ENCODE measurements around the gene MLH1. TPM values are rescaled to one million over a fixed set of nuclear protein-coding genes. Genes with fewer than 3 reads are reported as not detected.
"Not testable (repeated sequence)": the region's sequence is repeated elsewhere in the genome, so short reads cannot be mapped to it uniquely, and the experiment has no call there.

Gene MLH1
- total RNA-seq = 10 to 100 TPM; 17.4 to 53.3 (median 47.6) TPM

DNA sequence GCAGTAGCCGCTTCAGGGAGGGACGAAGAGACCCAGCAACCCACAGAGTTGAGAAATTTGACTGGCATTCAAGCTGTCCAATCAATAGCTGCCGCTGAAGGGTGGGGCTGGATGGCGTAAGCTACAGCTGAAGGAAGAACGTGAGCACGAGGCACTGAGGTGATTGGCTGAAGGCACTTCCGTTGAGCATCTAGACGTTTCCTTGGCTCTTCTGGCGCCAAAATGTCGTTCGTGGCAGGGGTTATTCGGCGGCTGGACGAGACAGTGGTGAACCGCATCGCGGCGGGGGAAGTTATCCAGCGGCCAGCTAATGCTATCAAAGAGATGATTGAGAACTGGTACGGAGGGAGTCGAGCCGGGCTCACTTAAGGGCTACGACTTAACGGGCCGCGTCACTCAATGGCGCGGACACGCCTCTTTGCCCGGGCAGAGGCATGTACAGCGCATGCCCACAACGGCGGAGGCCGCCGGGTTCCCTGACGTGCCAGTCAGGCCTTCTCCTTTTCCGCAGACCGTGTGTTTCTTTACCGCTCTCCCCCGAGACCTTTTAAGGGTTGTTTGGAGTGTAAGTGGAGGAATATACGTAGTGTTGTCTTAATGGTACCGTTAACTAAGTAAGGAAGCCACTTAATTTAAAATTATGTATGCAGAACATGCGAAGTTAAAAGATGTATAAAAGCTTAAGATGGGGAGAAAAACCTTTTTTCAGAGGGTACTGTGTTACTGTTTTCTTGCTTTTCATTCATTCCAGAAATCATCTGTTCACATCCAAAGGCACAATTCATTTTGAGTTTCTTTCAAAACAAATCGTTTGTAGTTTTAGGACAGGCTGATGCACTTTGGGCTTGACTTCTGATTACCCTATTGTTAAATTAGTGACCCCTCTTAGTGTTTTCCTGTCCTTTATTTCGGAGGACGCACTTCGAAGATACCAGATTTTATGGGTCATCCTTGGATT lies at the start of gene MLH1:
Gene MLH1, plus strand, starts transcription at position 193 of the 958 bp plus-strand sequence. Its CDS starts 30 bp downstream, at position 223.
- in situ Hi-C loops (cut with MboI; ENCODE audit: low pct_unique_long_range_greater_than_20kb in 2 of 9, low sequenced_read_pairs in 9 of 9, unreplicated experiment in 9 of 9) = no loop called here
- ATAC-seq (replicated peaks in 6 of 8) = peak; percentile 84 to 94 (median 92)
- 0 to 18% (median 2%) methylated on average over 3 to 23 of the region's 47 CpGs for WGBS, 10 experiments
- Histone ChIP-seq H3K4me1 (replicated peaks in 1 of 2) (peaks cover 12 to 24% of the 10 kb centered on the region in 2 donors), H3K4me3 (peak within 1 kb of the TSS; percentile 64 to 84 (median 80)), H3K27ac (peak within 1 kb of the TSS; percentile 98 to 99)

DNA sequence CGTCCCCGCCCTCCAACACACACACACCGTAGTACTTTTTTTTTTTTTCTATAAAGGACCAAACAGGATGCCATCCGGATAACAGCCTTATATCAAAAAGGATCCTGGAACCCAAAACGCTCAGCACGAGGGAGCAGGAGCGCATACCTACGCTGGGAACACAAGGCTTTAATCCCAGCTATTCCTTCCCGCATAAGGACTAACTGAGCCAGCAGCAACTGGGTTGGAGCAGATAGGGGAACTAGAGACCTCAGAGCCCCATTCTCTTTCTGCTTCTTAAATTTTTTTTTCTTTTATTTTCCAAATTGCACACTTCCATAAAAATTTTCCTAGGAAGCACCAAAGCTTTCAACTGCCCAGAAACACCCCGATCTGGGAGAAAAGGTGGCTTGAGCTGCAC lies 49.7 kb upstream of the MLH1 start:
- H3K4me1 ChIP-seq (replicated peaks in 1 of 2) = peaks cover 4 to 5% of the 10 kb centered on the region in 2 donors
- in situ Hi-C loops (cut with MboI; ENCODE audit: low pct_unique_long_range_greater_than_20kb in 2 of 9, low sequenced_read_pairs in 9 of 9, unreplicated experiment in 9 of 9) = no loop called here
- H3K27ac ChIP-seq = no peak overlapping the region
- no peak overlapping the region for H3K4me3 ChIP-seq
- WGBS, 10 experiments = 9 to 80% (median 50%) methylated on average over 1 to 9 of the region's 10 CpGs; no CpG with 5 or more reads in 4 of the 10 experiments
- ATAC-seq (replicated peaks in 6 of 8) = peak in 3 of 8 experiments; percentile 3 to 5 (median 4)

DNA sequence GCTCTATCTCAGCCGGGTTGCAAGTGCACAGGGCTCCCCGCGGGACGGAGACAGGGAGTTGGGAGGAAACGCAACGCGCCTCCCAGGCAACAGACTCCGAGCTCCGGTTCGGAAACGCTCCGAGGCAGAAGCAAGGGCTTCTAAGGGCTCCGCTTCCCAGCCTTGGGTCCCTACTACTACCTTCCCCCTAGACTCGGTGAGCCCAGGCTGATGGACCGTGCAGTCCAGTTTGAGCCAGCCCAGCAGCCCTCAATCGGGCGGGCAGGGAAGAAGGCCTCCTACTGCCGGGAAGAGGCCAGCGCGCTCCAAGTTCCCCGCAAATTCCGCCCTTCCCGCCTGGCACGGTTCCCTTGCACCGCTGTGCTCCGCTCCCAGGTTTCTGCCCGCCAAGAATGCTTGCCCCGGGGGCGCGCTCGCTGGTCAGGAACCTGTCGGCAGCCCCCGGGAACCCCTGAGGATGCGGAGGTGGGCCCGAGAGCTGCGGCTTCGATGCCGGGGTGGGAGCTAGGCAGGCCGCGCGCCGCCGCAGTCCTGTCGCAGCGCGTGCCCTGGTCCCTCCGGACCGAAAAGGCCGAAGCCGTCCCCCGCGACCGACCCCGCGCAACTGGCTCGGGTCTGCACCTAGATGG lies 49.2 kb upstream of the MLH1 start:
- no peak overlapping the region for H3K27ac ChIP-seq
- H3K4me3 ChIP-seq = peak overlapping the region in 3 of 5 donors; percentile 12 to 20 (median 16)
- in situ Hi-C loops (cut with MboI; ENCODE audit: low pct_unique_long_range_greater_than_20kb in 2 of 9, low sequenced_read_pairs in 9 of 9, unreplicated experiment in 9 of 9) = no loop called here
- peaks cover 4 to 5% of the 10 kb centered on the region in 2 donors for H3K4me1 ChIP-seq (replicated peaks in 1 of 2)
- ATAC-seq (replicated peaks in 6 of 8) = peak in 7 of 8 experiments; percentile 61 to 85 (median 82)
- 0 to 75% (median 18%) methylated on average over 1 to 17 of the region's 56 CpGs; no CpG with 5 or more reads in 2 of the 10 experiments for WGBS, 10 experiments

DNA sequence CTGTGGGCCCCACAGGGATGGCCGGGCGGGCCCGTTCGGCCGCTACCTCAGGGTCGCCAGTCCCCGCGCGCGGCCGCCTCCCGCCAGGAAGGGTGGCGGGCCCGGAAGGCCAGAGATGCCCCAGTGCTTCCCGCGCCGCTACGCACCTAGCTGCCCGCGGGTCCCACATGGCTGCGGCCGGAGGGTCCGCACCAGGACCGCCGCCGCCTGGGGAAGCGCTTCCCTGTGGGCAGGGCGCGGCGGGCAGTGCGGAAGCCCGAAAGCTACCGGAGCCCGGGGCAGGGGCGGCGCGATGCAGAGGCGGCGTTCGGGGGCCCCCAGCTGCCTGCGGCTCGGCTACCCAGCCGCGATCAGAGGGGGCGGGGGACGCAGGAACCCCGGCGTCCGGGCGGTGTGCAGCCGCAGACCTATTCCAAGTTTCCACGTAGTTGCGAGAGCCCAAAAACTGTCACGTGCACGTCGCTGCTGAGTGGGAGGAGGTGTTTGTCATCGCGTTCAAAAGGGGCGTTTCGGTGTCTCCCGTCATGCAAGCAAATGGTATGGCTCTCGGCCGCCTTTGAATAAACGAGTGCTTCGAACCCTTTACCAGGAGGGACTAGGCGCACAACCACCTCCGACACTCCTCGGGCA lies 48.6 kb upstream of the MLH1 start, which contains the start of gene TRANK1:
Gene TRANK1, minus strand, starts transcription at position 414 of the 630 bp plus-strand sequence. Its CDS starts 245 bp downstream, at position 169.
- peak in 4 of 8 experiments; percentile 28 to 65 (median 46) for ATAC-seq (replicated peaks in 6 of 8)
- Histone ChIP-seq H3K27ac (no peak within 1 kb of the TSS), H3K4me3 (peak within 1 kb of the TSS in 3 of 5 donors; percentile 12 to 20 (median 16)), H3K4me1 (replicated peaks in 1 of 2) (peaks cover 4 to 5% of the 10 kb centered on the region in 2 donors)
- WGBS, 10 experiments = 0 to 59% (median 30%) methylated on average over 5 to 18 of the region's 68 CpGs; no CpG with 5 or more reads in 4 of the 10 experiments
- in situ Hi-C loops (cut with MboI; ENCODE audit: low pct_unique_long_range_greater_than_20kb in 2 of 9, low sequenced_read_pairs in 9 of 9, unreplicated experiment in 9 of 9) = no loop called here

DNA sequence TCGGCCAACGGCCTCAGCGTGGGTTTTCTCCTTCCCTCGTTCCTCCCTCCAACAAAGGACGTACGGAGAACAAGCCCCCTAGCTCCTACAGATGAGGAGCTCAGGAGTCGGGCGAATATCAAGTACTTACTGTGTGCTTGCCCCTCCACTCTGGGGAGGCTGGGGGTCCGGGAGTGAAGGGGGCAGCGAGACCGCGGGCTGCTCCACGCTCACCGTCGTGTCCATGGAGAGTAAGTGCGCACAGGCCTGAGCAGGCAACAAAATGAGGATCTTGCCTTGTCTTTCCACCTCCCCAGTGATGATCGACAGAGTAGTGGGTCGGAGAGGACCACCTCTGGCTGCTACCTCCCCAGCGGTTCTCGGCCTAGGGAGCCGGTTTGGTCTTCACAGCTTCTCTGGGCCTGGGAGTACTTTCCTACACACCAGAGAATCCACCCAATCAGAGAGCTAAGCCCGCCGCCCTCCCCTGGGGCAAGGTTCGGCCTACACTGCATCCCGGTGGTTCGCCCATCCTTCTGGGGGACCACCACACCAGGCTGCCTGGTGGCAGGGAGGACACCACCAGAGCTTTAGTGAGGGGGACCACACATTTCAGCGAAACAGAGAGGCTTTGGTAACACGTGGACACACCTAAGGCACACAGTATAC lies 47.9 kb upstream of the MLH1 start:
- in situ Hi-C loops (cut with MboI; ENCODE audit: low pct_unique_long_range_greater_than_20kb in 2 of 9, low sequenced_read_pairs in 9 of 9, unreplicated experiment in 9 of 9) = no loop called here
- H3K27ac ChIP-seq = no peak overlapping the region
- H3K4me3 ChIP-seq = no peak overlapping the region
- ATAC-seq (replicated peaks in 6 of 8) = no peak
- peaks cover 4 to 5% of the 10 kb centered on the region in 2 donors for H3K4me1 ChIP-seq (replicated peaks in 1 of 2)
- 20 to 100% (median 84%) methylated on average over 1 to 13 of the region's 28 CpGs; no CpG with 5 or more reads in 4 of the 10 experiments for WGBS, 10 experiments

DNA sequence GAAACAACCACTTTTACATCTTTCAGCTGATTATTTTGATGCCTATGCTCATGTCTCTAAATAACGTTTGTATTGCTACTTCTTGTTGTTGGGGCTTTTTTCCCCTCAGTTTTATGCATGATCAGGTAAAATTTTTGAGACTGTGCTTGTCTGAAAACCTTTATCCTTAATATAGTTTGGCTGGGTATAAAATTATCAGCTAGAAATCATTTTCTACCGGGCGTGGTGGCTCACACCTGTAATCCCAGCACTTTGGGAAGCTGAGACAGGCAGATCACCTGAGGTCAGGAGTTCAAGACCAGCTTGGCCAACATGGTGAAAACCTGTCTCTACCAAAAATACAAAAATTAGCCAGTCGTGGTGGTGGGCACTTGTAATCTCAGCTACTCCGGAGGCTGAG lies 45.5 kb upstream of the MLH1 start:
- 40 to 100% (median 80%) methylated on average over 1 to 5 of the region's 5 CpGs; no CpG with 5 or more reads in 2 of the 10 experiments for WGBS, 10 experiments
- ATAC-seq (replicated peaks in 6 of 8); in situ Hi-C loops (cut with MboI; ENCODE audit: low pct_unique_long_range_greater_than_20kb in 2 of 9, low sequenced_read_pairs in 9 of 9, unreplicated experiment in 9 of 9); H3K4me3 ChIP-seq; H3K27ac ChIP-seq; H3K4me1 ChIP-seq (replicated peaks in 1 of 2): not testable (repeated sequence)

DNA sequence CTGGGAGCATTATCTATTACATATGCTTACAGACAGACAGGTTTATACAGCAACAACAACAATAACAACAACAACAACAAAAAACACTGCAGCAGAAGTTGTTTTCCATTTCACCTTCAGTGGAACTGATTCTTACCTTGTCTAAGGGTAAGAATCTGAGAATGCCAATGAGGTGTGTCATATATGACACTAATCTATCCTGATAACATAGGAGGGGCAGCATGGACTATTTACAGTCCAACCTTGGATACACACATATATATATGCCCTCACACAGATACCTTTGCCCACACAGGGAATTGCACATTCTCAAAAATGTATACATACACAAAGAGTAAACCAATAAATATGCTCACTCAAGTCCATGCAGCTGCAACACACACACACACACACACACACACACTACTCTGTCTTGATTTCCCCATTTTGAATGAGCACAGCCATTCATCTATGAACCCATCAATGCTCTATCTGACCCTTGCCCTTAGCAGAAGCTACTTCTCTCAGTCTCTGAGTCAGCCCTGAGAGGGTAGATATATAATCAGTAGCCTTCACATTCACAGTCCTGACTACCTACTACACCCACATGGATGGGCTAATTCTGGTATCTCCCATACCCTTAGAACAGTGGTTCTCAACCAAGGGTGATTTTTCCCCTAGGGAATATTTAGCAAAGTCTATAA lies 38.7 kb upstream of the MLH1 start:
- no peak overlapping the region for H3K4me3 ChIP-seq
- no peaks in the 10 kb centered on the region for H3K4me1 ChIP-seq (replicated peaks in 1 of 2)
- no peak overlapping the region for H3K27ac ChIP-seq
- peak in 2 of 8 experiments; percentile 33 to 36 for ATAC-seq (replicated peaks in 6 of 8)
- in situ Hi-C loops (cut with MboI; ENCODE audit: low pct_unique_long_range_greater_than_20kb in 2 of 9, low sequenced_read_pairs in 9 of 9, unreplicated experiment in 9 of 9) = loop anchor here in 3 of 9 experiments (25.0 kb wide), 1 partner anchor 217 kb away; no protein-coding TSS in a partner anchor

DNA sequence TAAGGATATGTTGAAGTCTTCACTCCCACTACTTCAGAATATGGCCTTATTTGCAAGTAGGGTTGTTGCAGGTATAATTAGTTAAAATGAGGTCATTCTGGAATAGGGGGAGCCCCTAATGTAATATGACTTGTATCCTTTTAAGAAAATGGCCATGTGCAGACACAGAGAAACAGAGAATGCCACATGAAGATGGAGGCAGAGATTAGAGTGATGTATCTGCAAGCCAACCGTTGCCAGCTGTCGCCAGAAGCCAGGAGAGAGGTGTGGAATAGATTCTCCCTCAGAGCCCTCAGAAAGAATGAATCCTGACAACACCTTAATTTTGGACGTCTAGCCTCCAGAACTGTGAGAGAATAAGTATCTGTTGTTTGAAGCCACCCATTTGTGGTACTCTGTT lies 37.2 kb upstream of the MLH1 start:
- Histone ChIP-seq H3K27ac (no peak overlapping the region), H3K4me3 (no peak overlapping the region), H3K4me1 (replicated peaks in 1 of 2) (no peaks in the 10 kb centered on the region)
- no peak for ATAC-seq (replicated peaks in 6 of 8)
- in situ Hi-C loops (cut with MboI; ENCODE audit: low pct_unique_long_range_greater_than_20kb in 2 of 9, low sequenced_read_pairs in 9 of 9, unreplicated experiment in 9 of 9) = loop anchor here in 3 of 9 experiments (25.0 kb wide), 1 partner anchor 219 kb away; no protein-coding TSS in a partner anchor
- WGBS, 10 experiments = 21 to 100% (median 86%) methylated on average over 1 to 3 of the region's 3 CpGs; no CpG with 5 or more reads in 5 of the 10 experiments

DNA sequence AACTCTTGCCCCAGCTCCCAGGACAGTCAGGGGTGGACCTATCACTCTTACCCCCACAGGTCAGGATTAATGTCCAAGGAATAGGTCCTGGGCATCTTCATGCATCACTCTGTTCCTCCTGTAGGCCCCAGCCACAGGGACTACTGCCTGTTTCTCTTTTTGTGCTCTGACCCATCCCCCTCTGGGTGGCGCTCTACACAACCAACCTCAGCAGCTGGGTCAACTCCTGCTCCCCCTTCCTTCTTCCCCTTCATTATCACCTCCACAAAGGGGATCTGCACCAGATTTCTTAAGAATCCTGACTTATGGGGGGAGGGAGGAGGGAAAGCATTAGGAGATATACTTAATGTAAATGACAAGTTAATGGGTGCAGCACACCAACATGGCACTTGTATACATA lies 36.3 kb upstream of the MLH1 start:
- H3K4me1 ChIP-seq (replicated peaks in 1 of 2) = no peaks in the 10 kb centered on the region
- ATAC-seq (replicated peaks in 6 of 8) = no peak
- WGBS, 10 experiments = 38 to 100% (median 100%) methylated on average over 1 of the region's 1 CpG; no CpG with 5 or more reads in 7 of the 10 experiments

DNA sequence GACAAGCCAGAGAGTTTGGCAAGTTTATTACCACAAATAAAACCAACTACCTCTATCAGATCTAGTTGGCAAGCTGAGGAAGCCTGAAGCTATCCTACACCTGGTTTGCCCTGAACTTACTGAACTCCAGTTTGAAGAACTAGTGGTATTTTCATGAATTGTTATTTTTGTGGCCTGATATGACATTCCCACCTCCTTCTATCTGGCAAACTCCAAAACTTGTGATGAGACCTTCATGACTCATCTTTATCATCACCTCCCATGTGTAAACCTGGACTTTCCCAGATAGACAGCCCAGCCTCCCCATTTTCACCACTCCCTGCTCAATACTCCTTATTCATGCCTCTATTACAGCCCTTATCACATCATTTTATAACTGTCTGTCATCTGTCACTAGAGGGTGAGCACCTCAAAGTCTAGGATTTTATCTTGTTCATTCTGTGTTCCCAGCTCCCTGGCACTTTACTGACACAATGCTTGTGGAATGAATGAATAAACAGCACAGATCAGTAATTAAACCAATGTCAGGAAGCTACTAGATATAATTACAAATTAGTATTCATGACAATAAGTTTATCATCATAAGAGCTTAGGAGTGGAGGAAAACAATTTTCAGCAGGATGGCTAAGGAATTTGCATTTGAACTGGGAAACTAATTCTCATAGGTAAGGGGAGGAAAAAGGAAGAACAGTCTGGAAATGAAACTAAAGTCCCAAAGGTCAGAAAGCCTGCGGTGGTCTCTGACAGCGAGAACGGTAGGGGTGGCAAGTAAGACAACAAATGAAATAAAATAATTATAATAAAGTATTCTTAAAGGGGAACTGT lies 35.2 kb upstream of the MLH1 start:
- H3K27ac ChIP-seq = no peak overlapping the region
- H3K4me3 ChIP-seq = no peak overlapping the region
- 25 to 100% (median 86%) methylated on average over 3 of the region's 3 CpGs; no CpG with 5 or more reads in 2 of the 10 experiments for WGBS, 10 experiments
- H3K4me1 ChIP-seq (replicated peaks in 1 of 2) = no peaks in the 10 kb centered on the region
- peak in 2 of 8 experiments; percentile 81 to 85 for ATAC-seq (replicated peaks in 6 of 8)
- in situ Hi-C loops (cut with MboI; ENCODE audit: low pct_unique_long_range_greater_than_20kb in 2 of 9, low sequenced_read_pairs in 9 of 9, unreplicated experiment in 9 of 9) = loop anchor here in 3 of 9 experiments (25.0 kb wide), 1 partner anchor 221 kb away; no protein-coding TSS in a partner anchor

More for the DNA sequence above, 36.3 kb upstream of the MLH1 start:
- in situ Hi-C loops (cut with MboI; ENCODE audit: low pct_unique_long_range_greater_than_20kb in 2 of 9, low sequenced_read_pairs in 9 of 9, unreplicated experiment in 9 of 9) = loop anchor here in 3 of 9 experiments (25.0 kb wide), 1 partner anchor 220 kb away; no protein-coding TSS in a partner anchor
- H3K27ac ChIP-seq = no peak overlapping the region
- H3K4me3 ChIP-seq = no peak overlapping the region

DNA sequence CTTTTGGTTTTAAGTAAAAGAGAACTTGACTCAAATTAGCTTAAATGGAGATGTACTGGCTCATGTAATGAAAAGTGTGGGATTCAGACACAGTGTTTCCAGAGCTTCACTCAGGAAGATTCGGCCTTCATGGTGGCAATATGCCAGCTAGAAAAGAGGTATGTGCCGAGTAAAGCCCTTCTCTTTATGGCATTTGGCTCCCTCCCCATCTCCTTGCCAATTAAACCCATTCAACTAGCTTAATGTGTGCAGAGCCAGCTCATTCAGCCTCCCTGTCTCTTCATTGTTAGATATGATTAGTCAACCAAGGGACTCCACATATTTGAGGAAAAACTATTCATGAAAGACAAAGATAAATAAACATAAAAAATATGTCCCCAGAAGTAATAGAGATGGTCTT lies 33.5 kb upstream of the MLH1 start:
- H3K4me3 ChIP-seq = no peak overlapping the region
- in situ Hi-C loops (cut with MboI; ENCODE audit: low pct_unique_long_range_greater_than_20kb in 2 of 9, low sequenced_read_pairs in 9 of 9, unreplicated experiment in 9 of 9) = loop anchor here in 3 of 9 experiments (25.0 kb wide), 1 partner anchor 223 kb away; no protein-coding TSS in a partner anchor
- WGBS, 10 experiments = 0 to 100% (median 50%) methylated on average over 1 to 2 of the region's 2 CpGs; no CpG with 5 or more reads in 1 of the 10 experiments
- no peak overlapping the region for H3K27ac ChIP-seq
- H3K4me1 ChIP-seq (replicated peaks in 1 of 2) = no peaks in the 10 kb centered on the region
- peak in 3 of 8 experiments; percentile 55 to 80 (median 60) for ATAC-seq (replicated peaks in 6 of 8)

Measured in motor neuron (in vitro differentiated cells).